GM12878 (cell line): ENCODE data around the gene HSD17B13. TPM values are rescaled to one million over a fixed set of nuclear protein-coding genes. Genes with fewer than 3 reads are reported as not detected.

ENCODE experiments used
- ATAC-seq: fragments of 200-7000 bp; cut with Tn5 transposase; 3 replicates; pipeline ENCODE4 v1.9.1; 2020; ENCODE audit warnings: mild to moderate bottlenecking, moderate library complexity
- BruUV-seq: library from RNA; stranded (reverse); fragments of 400-500 nt; replicated peaks from 2 replicates; lab custom pipeline; 2021; lab: Mats Ljungman, UMichigan
- CTCF ChIA-PET: fragments of 300-600 bp; sonication (Branson Sonifier 250); formaldehyde crosslinking; extraction: SDS; loops from one replicate; lab custom pipeline; 2021; ENCODE audit warnings: inconsistent platforms; lab: Yijun Ruan, JAX
- POLR2A ChIA-PET: fragments of 350-600 bp; formaldehyde crosslinking; extraction: SDS; loops from one replicate; lab custom pipeline; 2021; ENCODE audit warnings: inconsistent platforms; lab: Charles Lee
- RAD21 ChIA-PET: fragments of 300-600 bp; sonication (Branson Sonifier 250); formaldehyde crosslinking; loops from one replicate; lab custom pipeline; 2023; ENCODE audit warnings: antibody characterized with exemption; ENCODE audit not compliant: unreplicated experiment; lab: Charles Lee
- SMC1A ChIA-PET: fragments of 300-600 bp; sonication (Branson Sonifier 250); formaldehyde crosslinking; loops from one replicate; lab custom pipeline; 2023; ENCODE audit not compliant: unreplicated experiment, uncharacterized antibody; lab: Charles Lee
- DNase-seq: peaks from one replicate; pipeline ENCODE4 v3.0.0-alpha.2; 2011; ENCODE audit warnings: low read depth, low spot score
- FAIRE-seq: peaks from 3 replicates; lab custom pipeline; 2011; peaks lifted over from hg19 to GRCh38; lab: Jason Lieb, UNC
- H2AFZ ChIP-seq: 2 replicates; pipeline ENCODE4 v1.6.0; 2011; ENCODE audit warnings: low read depth, low read length, control low read depth; ENCODE audit not compliant: control insufficient read depth
- H3K27ac ChIP-seq: 2 replicates; pipeline ENCODE4 v1.5.1; 2011; ENCODE audit warnings: control low read depth; ENCODE audit not compliant: control insufficient read depth, insufficient read depth
- H3K27me3 ChIP-seq, 2 experiments: replicated peaks in 1 of 2; 2 replicates each; pipeline versions ENCODE4 v1.6.0 to v1.6.1; 2011; ENCODE audit warnings: low read length in 1 of 2; ENCODE audit not compliant: control insufficient read depth in 2 of 2, insufficient read depth in 2 of 2
- H3K36me3 ChIP-seq, 2 experiments: 2 replicates each; pipeline ENCODE4 v1.5.1; 2011; ENCODE audit warnings: low read length in 1 of 2; ENCODE audit not compliant: control insufficient read depth in 2 of 2, insufficient read depth in 2 of 2
- H3K4me1 ChIP-seq: 2 replicates; pipeline ENCODE4 v1.6.1; 2011; ENCODE audit warnings: mild to moderate bottlenecking, low read length, moderate library complexity, mixed read lengths; ENCODE audit not compliant: control insufficient read depth, insufficient read depth
- H3K4me2 ChIP-seq: 2 replicates; pipeline ENCODE4 v1.6.0; 2011; ENCODE audit warnings: control low read depth; ENCODE audit not compliant: control insufficient read depth, insufficient read depth
- H3K4me3 ChIP-seq: fragments of 200-600 bp; sonication (generic); 2 replicates; pipeline ENCODE4 v1.5.1; 2016
- H3K79me2 ChIP-seq: 2 replicates; pipeline ENCODE4 v1.6.0; 2011; ENCODE audit warnings: low read length; ENCODE audit not compliant: control insufficient read depth, insufficient read depth
- H3K9ac ChIP-seq: 2 replicates; pipeline ENCODE4 v1.8.0; 2011; ENCODE audit warnings: low read length, control low read depth, mixed read lengths; ENCODE audit not compliant: control insufficient read depth, insufficient read depth
- H3K9me3 ChIP-seq: replicated peaks from 3 replicates; pipeline ENCODE4 v1.5.1; 2011; ENCODE audit warnings: mild to moderate bottlenecking, low read length; ENCODE audit not compliant: control insufficient read depth, insufficient read depth
- H4K20me1 ChIP-seq: 2 replicates; pipeline ENCODE4 v1.6.0; 2011; ENCODE audit not compliant: control insufficient read depth, insufficient read depth
- CBX5 ChIP-seq: sonication (generic); IDR thresholded peaks from 2 replicates; pipeline ENCODE4 v1.6.1; 2016; ENCODE audit warnings: low read depth, moderate library complexity, mild to moderate bottlenecking, inconsistent platforms
- CEBPB ChIP-seq, 2 experiments: fragments of 150-350 bp in 1 of 2; IDR thresholded peaks; 2 replicates each; pipeline ENCODE4 v1.6.1; 2012 to 2014; ENCODE audit warnings: low read depth in 2 of 2, low read length in 2 of 2, borderline replicate concordance in 1 of 2, inconsistent platforms in 1 of 2
- CHD4 ChIP-seq: fragments of 200-600 bp; sonication (generic); IDR thresholded peaks from 2 replicates; pipeline ENCODE4 v1.6.1; 2016; ENCODE audit warnings: mild to moderate bottlenecking
- HDAC2 ChIP-seq: fragments of 200-600 bp; sonication (generic); IDR thresholded peaks from 2 replicates; pipeline ENCODE4 v1.6.1; 2017
- HDGF ChIP-seq: fragments of 450-650 bp; IDR thresholded peaks from 2 replicates; pipeline ENCODE4 v1.6.1; 2016; ENCODE audit warnings: antibody characterized with exemption
- MTA2 ChIP-seq: fragments of 450-650 bp; IDR thresholded peaks from 2 replicates; pipeline ENCODE4 v1.6.1; 2016; ENCODE audit warnings: low read depth, mild to moderate bottlenecking, moderate library complexity
- NFXL1 ChIP-seq: fragments of 450-650 bp; IDR thresholded peaks from 2 replicates; pipeline ENCODE4 v1.6.1; 2017; ENCODE audit warnings: antibody characterized with exemption, mild to moderate bottlenecking, borderline replicate concordance
- RBBP5 ChIP-seq: fragments of 200-600 bp; sonication (generic); conservative IDR thresholded peaks from 2 replicates; pipeline ENCODE4 v1.6.1; 2016
- RELA ChIP-seq: fragments of 450-650 bp; IDR thresholded peaks from 2 replicates; pipeline ENCODE4 v1.8.0; 2014; ENCODE audit warnings: borderline replicate concordance; ENCODE audit not compliant: partially characterized antibody
- SIN3A ChIP-seq: IDR thresholded peaks from 2 replicates; pipeline ENCODE4 v1.6.1; 2012; ENCODE audit warnings: low read depth, low read length, improper control_type of control experiment
- SMARCA5 ChIP-seq: fragments of 450-650 bp; IDR thresholded peaks from 2 replicates; pipeline ENCODE4 v1.6.1; 2017; ENCODE audit warnings: mild to moderate bottlenecking
- SPI1 ChIP-seq: IDR thresholded peaks from 2 replicates; pipeline ENCODE4 v1.6.1; 2011; ENCODE audit warnings: low read depth, mild to moderate bottlenecking, low read length, moderate library complexity, borderline replicate concordance; ENCODE audit not compliant: insufficient read depth
- SREBF2 ChIP-seq: IDR thresholded peaks from 2 replicates; pipeline ENCODE4 v1.6.1; 2012; ENCODE audit warnings: mild to moderate bottlenecking, low read length
- TCF3 ChIP-seq: IDR thresholded peaks from 2 replicates; pipeline ENCODE4 v1.6.1; 2012; ENCODE audit warnings: low read depth, mild to moderate bottlenecking, low read length, borderline replicate concordance; ENCODE audit not compliant: insufficient read depth
- WGBS: methylation state at CpG from one replicate; pipeline ENCODE4 v1.1.6; 2016; ENCODE audit warnings: low lambda C conversion rate; ENCODE audit not compliant: insufficient replicate concordance, insufficient coverage; ENCODE audit errors: missing lambda C conversion rate; 5-methylcytosine and 5-hydroxymethylcytosine counted together
- in situ Hi-C: fragments of 300-500 bp; cut with MboI; formaldehyde crosslinking; loops from 9 replicates; pipeline ENCODE4 v1.14.3; 2018; ENCODE audit warnings: mixed read lengths
- intact Hi-C: fragments of 100-400 bp; cut with micrococcal nuclease; formaldehyde crosslinking; loops from one replicate; pipeline ENCODE4 v1.14.2; 2022; ENCODE audit not compliant: unreplicated experiment
- polyA plus RNA-seq, 11 experiments: library from polyadenylated mRNA; depleted of rRNA in 4 of 11; unstranded in 6 of 11; stranded (reverse) in 5 of 11; fragments of >200 nt; fragmentation: Nextera tagmentation in 4 of 11; fragmentation: Illumina TruSeq in 1 of 11; extraction: Ambion mirVana in 4 of 11; extraction: Trizol in 1 of 11; gene quantifications; 1 replicate in 1 of 11; 2 replicates in 10 of 11; pipeline versions ENCODE4 v1.2.1 to v1.2.3, GENCODE V29; 2011 to 2016; ENCODE audit warnings: inconsistent platforms in 2 of 11, missing spikeins in 2 of 11, low read depth in 1 of 11
- total RNA-seq, 4 experiments: library from RNA; depleted of rRNA in 3 of 4; stranded (reverse); fragments of >200 nt in 3 of 4; fragmentation: Illumina TruSeq in 1 of 4; extraction: Trizol in 1 of 4; gene quantifications; 2 replicates each; pipeline versions ENCODE4 v1.2.1 to v1.2.3, GENCODE V29; 2013 to 2021
- TF ChIP-seq, protein P1 (sequence below): fragments of 450-650 bp; conservative IDR thresholded peaks from 2 replicates; pipeline ENCODE4 v1.6.1; 2017; ENCODE audit warnings: mild to moderate bottlenecking, moderate library complexity

HSD17B13 gene
- total and polyA plus RNA-seq, 10 of the 15 experiments (the other 5 are each of a cell fraction or from before 2014, with no cell fraction given): 0.03 to 0.09 (median 0.04) TPM; not detected in 4

DNA sequence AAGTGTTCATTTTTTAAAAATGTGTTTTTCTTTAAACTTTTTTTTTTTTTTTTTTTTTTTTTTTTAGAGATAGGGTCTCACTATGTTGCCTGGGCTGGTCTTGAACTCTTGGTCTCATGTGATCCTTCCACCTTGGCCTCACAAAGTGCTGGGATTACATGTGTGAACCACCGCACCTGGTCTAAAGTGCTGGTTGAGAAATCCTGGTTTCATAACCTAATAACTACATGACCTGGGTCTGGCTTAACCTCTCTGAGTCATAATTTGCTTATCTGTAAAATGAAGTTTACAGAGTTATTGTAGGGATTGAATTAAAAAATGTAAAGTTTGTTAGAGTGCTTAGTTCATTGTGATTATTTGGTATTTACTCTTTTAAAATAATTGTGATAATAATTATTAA, 5.2 kb downstream of the HSD17B13 start:
- Histone ChIP-seq H3K9me3 (no peaks in the 10 kb centered on the region), H3K4me1 (no peaks in the 10 kb centered on the region), H3K79me2 (no peaks in the 10 kb centered on the region), H4K20me1 (no peaks in the 10 kb centered on the region), H3K36me3 (no peaks in the 10 kb centered on the region), H3K9ac (no peak overlapping the region), H3K4me3 (no peak overlapping the region), H3K27ac (no peak overlapping the region), H3K4me2 (no peak overlapping the region), H3K27me3 (no peaks in the 10 kb centered on the region; a peak in 1 of 4 replicates), H2AFZ (no peak overlapping the region)
- intact Hi-C loops: no loop called here
- DNase-seq: no peak
- ChIA-PET CTCF (no interaction called here), SMC1A (no interaction called here), RAD21 (no interaction called here), POLR2A (no interaction called here)
- in situ Hi-C loops: no loop called here
- 15% methylated on average over 1 of the region's 1 CpG for WGBS
- FAIRE-seq: no peak
- BruUV-seq: no TSS peak
- TF ChIP-seq SPI1 (no peak), HDAC2 (no peak), SIN3A (no peak), NFXL1 (no peak), SMARCA5 (no peak), TCF3 (no peak), SREBF2 (no peak), MTA2 (no peak), HDGF (no peak), RELA (no peak), RBBP5 (no peak), CHD4 (no peak), CEBPB (IDR thresholded peaks at IDR 0.05; ENCODE audit: borderline replicate concordance in 1 of 2, low read depth in 2 of 2, low read length in 2 of 2) (no peak), CBX5 (no peak)
- TF ChIP-seq, protein P1, sequence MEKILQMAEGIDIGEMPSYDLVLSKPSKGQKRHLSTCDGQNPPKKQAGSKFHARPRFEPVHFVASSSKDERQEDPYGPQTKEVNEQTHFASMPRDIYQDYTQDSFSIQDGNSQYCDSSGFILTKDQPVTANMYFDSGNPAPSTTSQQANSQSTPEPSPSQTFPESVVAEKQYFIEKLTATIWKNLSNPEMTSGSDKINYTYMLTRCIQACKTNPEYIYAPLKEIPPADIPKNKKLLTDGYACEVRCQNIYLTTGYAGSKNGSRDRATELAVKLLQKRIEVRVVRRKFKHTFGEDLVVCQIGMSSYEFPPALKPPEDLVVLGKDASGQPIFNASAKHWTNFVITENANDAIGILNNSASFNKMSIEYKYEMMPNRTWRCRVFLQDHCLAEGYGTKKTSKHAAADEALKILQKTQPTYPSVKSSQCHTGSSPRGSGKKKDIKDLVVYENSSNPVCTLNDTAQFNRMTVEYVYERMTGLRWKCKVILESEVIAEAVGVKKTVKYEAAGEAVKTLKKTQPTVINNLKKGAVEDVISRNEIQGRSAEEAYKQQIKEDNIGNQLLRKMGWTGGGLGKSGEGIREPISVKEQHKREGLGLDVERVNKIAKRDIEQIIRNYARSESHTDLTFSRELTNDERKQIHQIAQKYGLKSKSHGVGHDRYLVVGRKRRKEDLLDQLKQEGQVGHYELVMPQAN: no peak
- no peak for ATAC-seq
